HG03064 (cell line): Measurements from ENCODE around the gene CEMIP.

Experiments
- ATAC-seq: cut with Tn5 transposase; IDR thresholded peaks from one replicate; pipeline ENCODE4 v1.9.1; 2021; ENCODE audit warnings: low read depth; ENCODE audit not compliant: unreplicated experiment

CEMIP gene

GRCh38 chr15:80916056-80916455, 136.9 kb downstream of the CEMIP start:
- no peak for ATAC-seq

GRCh38 chr15:80918196-80918783, 139.1 kb downstream of the CEMIP start:
- ATAC-seq, result no peak

- ATAC-seq, result no peak
These were observed 141.1 kb downstream of the CEMIP start for GRCh38 chr15:80920271-80920699.

DNA sequence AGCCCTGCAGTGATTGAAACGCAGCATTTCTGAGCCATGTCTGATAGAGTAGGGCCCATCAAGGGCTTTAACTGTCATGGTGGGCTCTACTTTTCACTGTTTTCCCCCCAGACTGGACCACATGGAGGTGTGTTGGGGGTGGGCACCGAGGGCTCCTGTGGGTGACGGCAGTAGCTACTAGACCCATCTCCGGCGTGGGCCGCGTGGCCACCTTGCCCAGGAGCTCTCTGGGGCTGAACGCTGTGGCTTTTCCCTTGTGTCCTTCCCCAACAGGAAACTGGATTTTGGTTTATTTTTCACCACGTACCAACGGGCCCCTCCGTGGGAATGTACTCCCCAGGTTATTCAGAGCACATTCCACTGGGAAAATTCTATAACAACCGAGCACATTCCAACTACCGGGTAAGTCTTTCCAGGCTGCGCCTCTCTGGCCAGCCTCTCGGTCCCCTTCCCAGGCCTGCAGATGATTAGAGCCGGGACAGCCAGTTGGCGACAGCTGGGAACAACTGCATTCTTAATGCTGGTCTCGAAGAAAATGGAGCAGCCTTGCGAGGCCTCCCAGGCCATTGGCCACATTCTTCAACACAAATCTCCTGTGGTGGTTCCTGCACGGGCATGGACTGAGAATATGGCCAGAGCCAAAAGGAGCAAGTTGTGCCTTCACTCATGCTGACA, 142.7 kb downstream of the CEMIP start:
- ATAC-seq, result no peak

- no peak for ATAC-seq
These were observed 144.5 kb downstream of the CEMIP start for GRCh38 chr15:80923668-80924067.

DNA sequence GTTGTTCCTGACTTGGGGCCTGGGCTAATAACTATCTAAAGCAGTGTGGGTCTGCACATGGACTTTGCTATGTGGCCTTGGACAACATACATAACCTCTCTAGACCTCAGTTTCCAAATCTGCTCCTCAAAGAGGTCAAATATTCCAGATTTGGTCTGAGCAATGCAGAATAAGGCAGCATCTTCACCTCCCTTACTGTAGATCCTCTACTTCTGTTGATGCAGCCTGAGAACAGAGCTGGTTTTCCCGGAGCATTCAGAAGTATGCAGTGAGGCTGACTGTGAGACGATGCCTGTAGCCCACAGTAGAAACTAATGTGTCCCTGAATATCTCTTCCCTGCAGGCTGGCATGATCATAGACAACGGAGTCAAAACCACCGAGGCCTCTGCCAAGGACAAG, 145.1 kb downstream of the CEMIP start:
- no peak for ATAC-seq

GRCh38 chr15:80925597-80926059, 146.5 kb downstream of the CEMIP start:
- ATAC-seq, result no peak

DNA sequence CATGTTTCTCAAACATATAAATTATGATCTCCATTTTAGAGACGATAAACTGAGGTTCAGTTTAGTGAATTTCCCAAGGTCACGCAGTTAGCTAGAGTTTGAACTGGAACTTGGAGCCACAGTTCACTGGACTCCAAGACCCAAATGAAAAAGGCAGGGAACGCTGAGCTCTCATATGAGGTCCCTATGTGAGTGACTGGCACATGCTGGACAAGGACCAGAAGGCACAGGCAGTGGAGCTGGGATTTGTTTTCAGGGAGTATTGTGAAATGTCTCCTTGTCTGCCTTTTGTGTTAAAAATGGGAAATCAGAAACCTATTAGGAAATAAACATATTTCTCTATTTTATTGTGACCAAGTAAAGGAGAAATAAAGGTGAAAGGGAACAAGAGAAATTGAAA, 147.0 kb downstream of the CEMIP start:
- no peak for ATAC-seq

GRCh38 chr15:80929225-80929624, 150.1 kb downstream of the CEMIP start:
- ATAC-seq, result no peak

DNA sequence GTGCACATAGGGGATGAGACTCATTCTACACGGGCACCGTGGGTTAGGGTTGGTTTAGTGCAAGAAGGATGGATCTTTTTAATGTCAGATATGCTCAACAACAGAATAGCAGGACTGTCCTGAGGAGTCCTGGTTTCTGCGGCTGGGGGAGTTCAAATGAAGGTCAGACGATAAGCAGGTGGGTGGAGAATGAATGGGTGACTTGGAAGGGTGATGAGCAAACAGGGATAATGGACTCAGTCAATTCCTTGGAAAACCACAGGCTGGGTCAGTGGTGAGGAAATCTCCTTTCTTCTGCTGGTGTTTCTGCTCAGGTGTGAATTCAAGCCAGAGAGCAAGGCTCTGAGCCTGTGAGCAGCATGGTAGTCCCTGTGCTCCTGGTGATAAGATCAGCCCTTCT, 150.5 kb downstream of the CEMIP start:
- no peak for ATAC-seq

- no peak for ATAC-seq
These were observed 152.0 kb downstream of the CEMIP start for GRCh38 chr15:80931191-80931590.

GRCh38 chr15:80931721-80932512, 152.7 kb downstream of the CEMIP start:
- no peak for ATAC-seq

GRCh38 chr15:80932513-80932815, 153.3 kb downstream of the CEMIP start:
- no peak for ATAC-seq

DNA sequence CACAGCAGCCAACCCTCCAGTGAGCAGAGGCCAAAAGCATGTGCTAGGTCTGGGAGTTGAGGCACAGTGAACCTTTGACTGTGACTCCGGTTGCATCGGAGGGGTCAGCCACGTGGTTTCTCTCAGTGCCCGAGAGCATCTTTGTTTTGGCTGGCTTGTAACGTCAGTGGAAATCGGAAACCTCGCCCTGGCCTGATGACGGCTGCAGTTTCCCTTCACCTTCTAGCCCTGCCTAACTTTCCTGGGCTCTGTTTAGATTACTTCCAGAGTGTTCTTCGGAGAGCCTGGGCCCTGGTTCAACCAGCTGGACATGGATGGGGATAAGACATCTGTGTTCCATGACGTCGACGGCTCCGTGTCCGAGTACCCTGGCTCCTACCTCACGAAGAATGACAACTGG, 153.8 kb downstream of the CEMIP start:
- ATAC-seq, result no peak

DNA sequence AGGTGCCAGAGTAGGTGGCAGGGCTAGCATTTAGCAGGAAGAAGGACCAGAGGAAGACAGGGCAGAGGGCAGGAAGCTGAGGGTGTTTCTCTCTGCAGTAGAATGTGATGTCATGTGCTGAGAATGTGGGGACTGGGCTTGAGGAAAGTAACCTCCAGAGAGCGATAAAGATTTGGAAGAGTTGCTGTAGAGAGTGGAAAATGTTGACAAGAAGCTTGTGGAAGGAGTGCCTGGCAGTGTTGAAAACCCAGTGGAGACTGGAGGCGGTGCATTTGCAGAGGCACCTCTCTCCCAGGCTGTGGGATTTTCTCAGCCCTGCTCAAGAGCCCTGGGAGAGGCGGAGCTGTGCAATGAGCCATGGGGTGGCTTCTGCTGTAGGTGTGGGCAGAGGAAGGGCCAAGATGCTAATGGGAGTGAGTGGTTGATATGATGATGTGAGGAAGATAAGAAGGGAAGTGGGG, 155.6 kb downstream of the CEMIP start:
- no peak for ATAC-seq

GRCh38 chr15:80936288-80937078, 157.3 kb downstream of the CEMIP start:
- no peak for ATAC-seq

- ATAC-seq, result no peak
These were observed 158.5 kb downstream of the CEMIP start for GRCh38 chr15:80937718-80938117.

GRCh38 chr15:80939216-80939615, 160.0 kb downstream of the CEMIP start:
- no peak for ATAC-seq

- no peak for ATAC-seq
These were observed 161.2 kb downstream of the CEMIP start for GRCh38 chr15:80940331-80940730.

DNA sequence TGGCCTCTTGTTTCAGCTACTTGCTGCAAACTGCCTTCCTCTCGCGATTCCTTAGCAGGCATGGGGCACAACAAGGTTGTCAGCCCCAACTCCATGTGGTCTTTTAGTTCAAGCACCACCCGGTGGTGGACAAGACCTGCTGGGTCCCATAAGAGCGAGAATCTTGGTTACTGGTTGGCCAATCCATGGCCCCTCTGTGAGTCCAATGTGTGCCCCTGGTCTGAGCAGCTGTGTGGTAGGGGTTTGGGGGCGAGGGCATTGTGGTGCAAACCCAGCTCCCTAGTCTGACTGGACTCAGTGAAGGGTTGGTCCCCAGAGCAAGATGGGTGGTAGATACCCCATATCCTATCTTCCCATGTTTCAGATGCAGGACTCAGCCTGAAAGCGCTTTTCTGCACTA, 161.7 kb downstream of the CEMIP start:
- no peak for ATAC-seq

GRCh38 chr15:80942266-80942665, 163.1 kb downstream of the CEMIP start:
- ATAC-seq, result no peak
